K562 (cell line): Measurements from ENCODE around the gene INPP5K. TPM values are rescaled to one million over a fixed set of nuclear protein-coding genes. Genes with fewer than 3 reads are reported as not detected.

Source experiments
- ATF7 ChIP-seq: fragments of 450-650 bp; IDR thresholded peaks from 2 replicates; pipeline ENCODE4 v1.7.1; 2014; ENCODE audit warnings: mild to moderate bottlenecking, moderate library complexity
- CC2D1A ChIP-seq: fragments of 450-650 bp; IDR thresholded peaks from 2 replicates; pipeline ENCODE4 v1.6.1; 2017; ENCODE audit warnings: mild to moderate bottlenecking
- CTCFL ChIP-seq: IDR thresholded peaks from 2 replicates; pipeline ENCODE4 v1.6.1; 2011; ENCODE audit warnings: borderline replicate concordance, low read depth, mild to moderate bottlenecking, moderate library complexity, low read length; ENCODE audit not compliant: insufficient read depth, poor library complexity, severe bottlenecking
- FOXP1 ChIP-seq: sonication (generic); formaldehyde crosslinking; IDR thresholded peaks from 2 replicates; pipeline ENCODE4 v1.8.0; 2022; ENCODE audit warnings: mild to moderate bottlenecking, missing genetic modification reagents
- FUS ChIP-seq: fragments of 200-400 bp; formaldehyde crosslinking; optimal IDR thresholded peaks from 2 replicates; pipeline ENCODE3; 2017; ENCODE audit warnings: low read depth, low read length
- HDAC1 ChIP-seq, 2 experiments: fragments of 450-650 bp; IDR thresholded peaks; 2 replicates each; pipeline ENCODE4 v1.6.1; 2016 to 2017; ENCODE audit warnings: inconsistent platforms in 1 of 2, mild to moderate bottlenecking in 1 of 2, moderate library complexity in 1 of 2
- HDAC8 ChIP-seq: fragments of 450-650 bp; IDR thresholded peaks from 2 replicates; pipeline ENCODE4 v1.6.1; 2016; ENCODE audit warnings: mild to moderate bottlenecking, missing genetic modification characterization, moderate library complexity, missing compliant biosample characterization
- ILF3 ChIP-seq: fragments of 450-650 bp; IDR thresholded peaks from 2 replicates; pipeline ENCODE4 v1.6.1; 2018; ENCODE audit warnings: antibody characterized with exemption, mild to moderate bottlenecking, moderate library complexity, borderline replicate concordance
- KDM1A ChIP-seq, 2 experiments: fragments of 450-650 bp; IDR thresholded peaks; 2 replicates each; pipeline ENCODE4 v1.6.1; 2016; ENCODE audit warnings: mild to moderate bottlenecking in 2 of 2
- KLF10 ChIP-seq: fragments of 250-450 bp; sonication (Bioruptor Pico); IDR thresholded peaks from 2 replicates; pipeline ENCODE4 v1.6.1; 2021; ENCODE audit warnings: matching md5 sums
- PHB ChIP-seq: fragments of 250-450 bp; sonication (Bioruptor Pico); IDR thresholded peaks from 2 replicates; pipeline ENCODE4 v1.5.0; 2021
- PHF21A ChIP-seq: fragments of 450-650 bp; IDR thresholded peaks from 2 replicates; pipeline ENCODE4 v1.6.1; 2017; ENCODE audit warnings: low read depth, borderline replicate concordance
- RBM39 ChIP-seq: fragments of 200-400 bp; formaldehyde crosslinking; optimal IDR thresholded peaks from 2 replicates; pipeline ENCODE3; 2018; ENCODE audit warnings: low read depth, low read length
- SMARCC2 ChIP-seq: fragments of 450-650 bp; IDR thresholded peaks from 2 replicates; pipeline ENCODE4 v1.6.1; 2017; ENCODE audit warnings: antibody characterized with exemption, moderate library complexity, mild to moderate bottlenecking, low read depth
- SP1 ChIP-seq: sonication (generic); formaldehyde crosslinking; IDR thresholded peaks from 2 replicates; pipeline ENCODE4 v1.8.1; 2022; ENCODE audit warnings: mild to moderate bottlenecking, missing genetic modification reagents
- STAT5A ChIP-seq: IDR thresholded peaks from 2 replicates; pipeline ENCODE4 v1.6.1; 2012; ENCODE audit warnings: low read length, inconsistent platforms, borderline replicate concordance
- TFAP4 ChIP-seq: sonication (generic); formaldehyde crosslinking; IDR thresholded peaks from 2 replicates; pipeline ENCODE4 v1.8.0; 2022; ENCODE audit warnings: missing genetic modification reagents, mild to moderate bottlenecking, moderate library complexity, borderline replicate concordance
- THRAP3 ChIP-seq: fragments of 450-650 bp; IDR thresholded peaks from 2 replicates; pipeline ENCODE4 v1.6.1; 2016; ENCODE audit warnings: mild to moderate bottlenecking, inconsistent platforms, borderline replicate concordance
- ZNF12 ChIP-seq: sonication (generic); formaldehyde crosslinking; IDR thresholded peaks from 2 replicates; pipeline ENCODE4 v1.4.0; 2020; ENCODE audit warnings: mild to moderate bottlenecking, missing genetic modification reagents
- ZNF146 ChIP-seq: IDR thresholded peaks from one replicate; pipeline ENCODE4 v1.6.1; 2018; ENCODE audit warnings: missing compliant biosample characterization; ENCODE audit not compliant: unreplicated experiment
- ZNF23 ChIP-seq: fragments of 250-450 bp; sonication (Bioruptor Pico); IDR thresholded peaks from 2 replicates; pipeline ENCODE4 v1.4.0; 2020; ENCODE audit warnings: mild to moderate bottlenecking
- ZNF444 ChIP-seq: fragments of 250-450 bp; sonication (Bioruptor Pico); IDR thresholded peaks from 2 replicates; pipeline ENCODE4 v1.4.0; 2020; ENCODE audit warnings: mild to moderate bottlenecking, moderate library complexity
- ZNF507 ChIP-seq: conservative IDR thresholded peaks from 2 replicates; pipeline ENCODE4 v1.6.1; 2017; ENCODE audit warnings: missing genetic modification characterization, missing compliant biosample characterization
- ZNF551 ChIP-seq: fragments of 250-450 bp; sonication (Bioruptor Pico); IDR thresholded peaks from 2 replicates; pipeline ENCODE4 v1.5.0; 2021; ENCODE audit warnings: mild to moderate bottlenecking, moderate library complexity
- polyA plus RNA-seq, 8 experiments: library from polyadenylated mRNA; depleted of rRNA in 4 of 8; stranded (reverse) in 5 of 8; unstranded in 3 of 8; fragments of >200 nt; fragmentation: Nextera tagmentation in 2 of 8; fragmentation: Illumina TruSeq in 1 of 8; extraction: Ambion mirVana in 2 of 8; extraction: Trizol in 1 of 8; gene quantifications; 2 replicates each; pipeline versions ENCODE4 v1.2.1 to v1.2.3, GENCODE V29; 2011 to 2014; ENCODE audit warnings: inconsistent platforms in 1 of 8, missing spikeins in 1 of 8
- total RNA-seq, 7 experiments: library from RNA; depleted of rRNA in 6 of 7; stranded (reverse); fragments of >200 nt in 6 of 7; fragmentation: Illumina TruSeq in 2 of 7; extraction: Trizol in 2 of 7; gene quantifications; 2 replicates each; pipeline versions ENCODE4 v1.2.1 to v1.2.3, GENCODE V29; 2011 to 2021; ENCODE audit warnings: low replicate concordance in 1 of 7
- TF ChIP-seq, protein P1 (sequence below): fragments of 450-650 bp; IDR thresholded peaks from 2 replicates; pipeline ENCODE4 v1.6.1; 2016
- TF ChIP-seq, protein P2 (sequence below): sonication (generic); formaldehyde crosslinking; IDR thresholded peaks from 2 replicates; pipeline ENCODE4 v1.9.0; 2022; ENCODE audit warnings: mild to moderate bottlenecking, missing genetic modification reagents

The INPP5K gene
- total and polyA plus RNA-seq, 9 of the 15 experiments (the other 6 are each of a cell fraction or from before 2014, with no cell fraction given), result 0.63 to 15.1 (median 10.1) TPM

DNA sequence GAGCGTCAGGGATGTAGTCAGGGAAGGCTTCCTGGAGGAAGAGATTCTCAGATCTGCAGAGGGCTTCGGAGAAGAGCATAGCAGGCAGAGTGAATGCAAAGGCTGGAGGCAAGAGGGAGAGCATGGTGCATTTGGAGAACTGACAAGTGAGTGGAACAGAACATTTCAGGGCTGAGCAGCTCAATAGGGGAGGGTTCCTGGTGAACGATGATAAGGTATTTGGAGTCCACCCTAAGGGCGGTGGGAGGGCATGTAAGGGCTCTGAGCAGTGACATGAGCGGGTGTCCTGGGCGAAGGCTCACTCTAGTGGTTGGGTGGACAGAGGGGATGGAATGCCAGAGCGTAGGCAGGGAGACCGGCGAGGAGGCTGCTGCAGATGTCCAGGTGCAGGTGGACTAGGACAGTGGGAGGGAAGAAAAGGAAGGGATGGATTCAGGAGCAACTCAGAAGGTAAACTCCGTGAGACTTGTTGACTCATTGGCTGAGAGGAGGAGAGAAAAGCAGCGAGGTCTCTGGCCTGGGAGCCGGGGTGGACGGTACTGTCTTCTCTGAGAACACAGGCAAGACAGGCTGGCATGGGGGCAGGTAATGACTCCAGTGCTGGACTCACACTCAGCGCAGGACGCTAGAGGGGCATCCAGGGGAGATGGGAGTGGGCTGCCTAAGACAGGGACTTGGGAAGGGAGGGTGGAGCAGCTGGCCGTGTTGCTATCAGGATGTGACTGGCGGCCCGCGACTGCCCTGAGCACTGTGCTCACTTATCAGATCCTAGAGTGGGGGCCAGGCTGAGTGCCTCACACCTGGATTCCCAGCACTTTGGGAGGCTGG is 47.6 kb upstream of the INPP5K start (continued):
- TF ChIP-seq, protein P1, sequence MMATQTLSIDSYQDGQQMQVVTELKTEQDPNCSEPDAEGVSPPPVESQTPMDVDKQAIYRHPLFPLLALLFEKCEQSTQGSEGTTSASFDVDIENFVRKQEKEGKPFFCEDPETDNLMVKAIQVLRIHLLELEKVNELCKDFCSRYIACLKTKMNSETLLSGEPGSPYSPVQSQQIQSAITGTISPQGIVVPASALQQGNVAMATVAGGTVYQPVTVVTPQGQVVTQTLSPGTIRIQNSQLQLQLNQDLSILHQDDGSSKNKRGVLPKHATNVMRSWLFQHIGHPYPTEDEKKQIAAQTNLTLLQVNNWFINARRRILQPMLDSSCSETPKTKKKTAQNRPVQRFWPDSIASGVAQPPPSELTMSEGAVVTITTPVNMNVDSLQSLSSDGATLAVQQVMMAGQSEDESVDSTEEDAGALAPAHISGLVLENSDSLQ, result peak; percentile 62
- TF ChIP-seq HDAC1 (IDR thresholded peaks at IDR 0.05) (peak in 1 of 2 experiments; percentile 66; a peak in 2 of 4 replicates), FOXP1 (no peak), STAT5A (peak; percentile 3; the same call in 1 of the 2 replicates), TFAP4 (CRISPR knock-in tag) (peak; percentile 48; the same call in 1 of the 2 replicates), SMARCC2 (no peak), THRAP3 (no peak), HDAC8 (tag) (no peak), RBM39 (no peak), SP1 (CRISPR knock-in tag) (no peak; the same call in none of the 2 replicates), ZNF23 (no peak), ZNF146 (CRISPR knock-in tag) (no peak), KLF10 (CRISPR knock-in tag) (no peak), ZNF507 (tag) (no peak), PHB (CRISPR knock-in tag) (no peak), PHF21A (no peak), CTCFL (no peak), ZNF551 (no peak), ATF7 (0 out of 2 replicates have a peak, but pooled peaks have one; percentile 11), FUS (no peak), ZNF12 (CRISPR knock-in tag) (no peak), CC2D1A (peak; percentile 24; the same call in 1 of the 2 replicates), ZNF444 (CRISPR knock-in tag) (no peak), ILF3 (no peak), KDM1A (IDR thresholded peaks at IDR 0.05) (peak; percentile 55 to 66; a peak in 2 of 4 replicates)
- TF ChIP-seq, protein P2, sequence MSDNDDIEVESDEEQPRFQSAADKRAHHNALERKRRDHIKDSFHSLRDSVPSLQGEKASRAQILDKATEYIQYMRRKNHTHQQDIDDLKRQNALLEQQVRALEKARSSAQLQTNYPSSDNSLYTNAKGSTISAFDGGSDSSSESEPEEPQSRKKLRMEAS (CRISPR knock-in tag), result no peak; the same call in 1 of the 2 replicates
